Right lobe of liver (tissue), 6 donors: ENCODE results near the gene HCN3. TPM values are rescaled to one million over a fixed set of nuclear protein-coding genes. Genes with fewer than 3 reads are reported as not detected.

Experiments
- ATAC-seq, 4 donors: fragments of 200-7000 bp; cut with Tn5 transposase; one replicate each; pipeline ENCODE4 v1.9.1; 2020; ENCODE audit warnings: mild to moderate bottlenecking in 4 of 4, moderate library complexity in 4 of 4
- DNase-seq, 3 donors: peaks; one replicate each; pipeline ENCODE4 v3.0.0-alpha.2; 2020
- H3K27ac ChIP-seq, 3 donors: fragments of 200-600 bp; one replicate each; pipeline ENCODE4 v1.8.0; 2022
- H3K27me3 ChIP-seq, 2 donors: fragments of 200-600 bp; one replicate each; pipeline ENCODE4 v1.8.0; 2022
- H3K36me3 ChIP-seq, 4 donors: fragments of 200-600 bp; sonication (generic) in 1 of 4; one replicate each; pipeline versions ENCODE4 v1.5.1 to v1.8.0; 2017 to 2022; ENCODE audit warnings: control low read depth in 1 of 4
- H3K4me1 ChIP-seq, 4 donors: fragments of 200-600 bp; sonication (generic) in 1 of 4; one replicate each; pipeline versions ENCODE4 v1.5.1 to v1.8.0; 2017 to 2022; ENCODE audit warnings: control low read depth in 1 of 4
- H3K4me3 ChIP-seq, 3 donors: fragments of 200-600 bp; one replicate each; pipeline ENCODE4 v1.8.0; 2022
- H3K9me3 ChIP-seq, 4 donors: fragments of 200-600 bp; sonication (generic) in 1 of 4; one replicate each; pipeline versions ENCODE4 v1.5.1 to v1.8.0; 2017 to 2022; ENCODE audit warnings: control low read depth in 1 of 4
- POLR2A ChIP-seq: fragments of 450-650 bp; IDR thresholded peaks from one replicate; pipeline ENCODE4 v1.6.1; 2017; ENCODE audit warnings: antibody characterized with exemption, mild to moderate bottlenecking
- WGBS: methylation state at CpG from one replicate; pipeline ENCODE4 v1.1.6; 2018; ENCODE audit warnings: low coverage, low lambda C conversion rate; ENCODE audit not compliant: insufficient coverage; ENCODE audit errors: missing lambda C conversion rate; 5-methylcytosine and 5-hydroxymethylcytosine counted together
- intact Hi-C, 2 donors: fragments of 100-400 bp; cut with DNase I; formaldehyde crosslinking; loops; one replicate each; pipeline versions ENCODE4 v1.11.2 to v1.14.1; 2022
- total RNA-seq, 6 experiments: library from RNA; depleted of rRNA in 2 of 6; stranded (reverse); fragments of >200 nt in 2 of 6; fragmentation: NEBNext Ultra II Directional in 3 of 6; extraction: Animal tissue kit (Norgen Biotek cat#: 25700) in 3 of 6; gene quantifications; one replicate each; pipeline versions ENCODE4 v1.1.0 to v1.2.4, GENCODE V29; 2016 to 2023
- TF ChIP-seq, protein P1 (sequence below), 4 donors: fragments of 200-600 bp in 3 of 4; fragments of 450-650 bp in 1 of 4; IDR thresholded peaks; one replicate each; pipeline versions ENCODE4 v1.5.1 to v1.8.0; 2016 to 2022; ENCODE audit warnings: antibody characterized with exemption in 4 of 4, mild to moderate bottlenecking in 2 of 4
- donor health status: DM: no; HTN: yes; CAD: no.
- donor health status: DM: no; HTN: no; CAD: no.
- donor health status: DM: no; HTN: no; CAD: no.
- donor health status: DM: no; HTN: yes; CAD: no.
- donor health status: DM: no; HTN: yes; CAD: no.

HCN3 gene
- total RNA-seq, 6 experiments from 2014 or later = 0.56 to 1.6 (median 1.2) TPM

DNA sequence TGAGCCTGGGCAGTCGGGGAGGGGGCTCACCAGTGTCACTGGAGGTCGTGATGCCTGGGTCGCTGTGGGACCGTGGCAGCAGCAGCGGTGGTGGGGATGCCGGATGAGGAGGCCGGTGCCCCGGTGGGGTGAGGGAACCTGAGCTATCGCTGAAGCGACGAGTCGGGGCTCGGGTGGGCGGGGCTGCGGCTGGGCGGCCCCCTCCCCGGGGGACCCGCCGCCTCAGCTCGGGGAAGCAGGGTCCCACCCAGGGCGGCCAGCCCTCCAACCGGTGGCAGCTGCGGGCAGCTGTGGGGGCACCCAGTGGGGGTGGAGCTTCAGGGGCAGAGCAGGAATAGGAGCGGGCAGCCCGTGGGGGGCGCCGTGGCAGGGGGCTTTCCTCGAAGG lies 27.0 kb upstream of the HCN3 start:
- intact Hi-C loops = loop anchor here in 1 of 2 donors (5.0 kb wide), 1 partner anchor 77 kb away; no protein-coding TSS in a partner anchor
- Histone ChIP-seq H3K9me3 (no peaks in the 10 kb centered on the region), H3K36me3 (no peaks in the 10 kb centered on the region), H3K4me3 (peak overlapping the region in 1 of 3 donors; percentile 23), H3K27me3 (no peaks in the 10 kb centered on the region), H3K4me1 (peaks cover 0 to 16% (median 0%) of the 10 kb centered on the region in 4 donors), H3K27ac (peak overlapping the region in 1 of 3 donors; percentile 47)
- ATAC-seq = no peak
- 0% methylated on average over 2 of the region's 28 CpGs for WGBS
- TF ChIP-seq POLR2A = no peak
- TF ChIP-seq, protein P1, sequence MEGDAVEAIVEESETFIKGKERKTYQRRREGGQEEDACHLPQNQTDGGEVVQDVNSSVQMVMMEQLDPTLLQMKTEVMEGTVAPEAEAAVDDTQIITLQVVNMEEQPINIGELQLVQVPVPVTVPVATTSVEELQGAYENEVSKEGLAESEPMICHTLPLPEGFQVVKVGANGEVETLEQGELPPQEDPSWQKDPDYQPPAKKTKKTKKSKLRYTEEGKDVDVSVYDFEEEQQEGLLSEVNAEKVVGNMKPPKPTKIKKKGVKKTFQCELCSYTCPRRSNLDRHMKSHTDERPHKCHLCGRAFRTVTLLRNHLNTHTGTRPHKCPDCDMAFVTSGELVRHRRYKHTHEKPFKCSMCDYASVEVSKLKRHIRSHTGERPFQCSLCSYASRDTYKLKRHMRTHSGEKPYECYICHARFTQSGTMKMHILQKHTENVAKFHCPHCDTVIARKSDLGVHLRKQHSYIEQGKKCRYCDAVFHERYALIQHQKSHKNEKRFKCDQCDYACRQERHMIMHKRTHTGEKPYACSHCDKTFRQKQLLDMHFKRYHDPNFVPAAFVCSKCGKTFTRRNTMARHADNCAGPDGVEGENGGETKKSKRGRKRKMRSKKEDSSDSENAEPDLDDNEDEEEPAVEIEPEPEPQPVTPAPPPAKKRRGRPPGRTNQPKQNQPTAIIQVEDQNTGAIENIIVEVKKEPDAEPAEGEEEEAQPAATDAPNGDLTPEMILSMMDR (IDR thresholded peaks at IDR 0.05) = no peak
- no peak for DNase-seq

DNA sequence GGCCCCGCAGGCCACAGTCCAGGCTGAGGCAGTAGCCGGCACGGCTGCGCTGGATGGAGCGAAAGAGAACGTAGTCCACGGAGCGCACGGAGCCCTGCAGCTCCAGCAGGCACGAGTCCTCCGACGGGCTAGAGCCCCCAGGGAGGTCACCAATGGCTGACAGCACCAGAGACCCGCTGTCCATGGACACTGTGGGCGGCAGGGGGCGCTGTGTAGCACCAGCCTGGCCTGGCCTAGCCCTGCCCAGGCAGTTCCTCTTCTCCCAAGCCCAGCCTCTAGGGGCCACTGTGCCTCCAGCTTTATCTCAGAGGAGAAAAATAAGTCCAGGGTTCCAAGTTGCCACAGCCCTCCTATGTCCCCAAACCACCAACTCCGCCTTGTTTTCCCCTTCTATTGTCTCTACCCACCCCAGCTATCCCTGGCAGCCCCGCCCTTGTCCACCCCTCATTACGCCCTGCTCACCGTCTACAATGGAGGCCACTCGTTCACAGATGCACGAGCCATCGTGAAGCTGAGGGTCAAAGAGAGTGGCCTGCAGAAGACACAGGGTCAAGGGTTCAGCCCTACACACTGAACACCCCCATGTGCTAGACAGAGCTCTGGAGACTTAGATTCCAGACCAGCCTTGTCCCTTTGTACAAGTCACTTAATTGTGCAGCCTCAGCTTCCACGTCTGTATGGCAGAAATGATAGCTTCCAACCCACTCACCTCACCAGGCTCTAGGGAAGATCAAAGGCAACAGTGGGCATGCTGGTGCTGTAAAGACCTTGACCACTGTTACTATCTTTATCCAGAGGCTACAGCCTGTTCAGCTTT lies 26.4 kb upstream of the HCN3 start:
- H3K4me1 ChIP-seq = peaks cover 0 to 16% (median 0%) of the 10 kb centered on the region in 4 donors
- H3K9me3 ChIP-seq = no peaks in the 10 kb centered on the region
- 28% methylated on average over 7 of the region's 23 CpGs for WGBS
- peak; percentile 83 to 92 (median 87) for ATAC-seq
- peak overlapping the region in 1 of 3 donors; percentile 23 for H3K4me3 ChIP-seq
- DNase-seq = peak; percentile 93 to 94 (median 94)
- H3K27me3 ChIP-seq = no peaks in the 10 kb centered on the region
- peak overlapping the region in 1 of 3 donors; percentile 47 for H3K27ac ChIP-seq
- TF ChIP-seq POLR2A = no peak
- TF ChIP-seq, protein P1 (IDR thresholded peaks at IDR 0.05) = peak; percentile 99 to 100 (median 100)
- no peaks in the 10 kb centered on the region for H3K36me3 ChIP-seq
- intact Hi-C loops = loop anchor here in 1 of 2 donors (5.0 kb wide), 1 partner anchor 76 kb away; no protein-coding TSS in a partner anchor

DNA sequence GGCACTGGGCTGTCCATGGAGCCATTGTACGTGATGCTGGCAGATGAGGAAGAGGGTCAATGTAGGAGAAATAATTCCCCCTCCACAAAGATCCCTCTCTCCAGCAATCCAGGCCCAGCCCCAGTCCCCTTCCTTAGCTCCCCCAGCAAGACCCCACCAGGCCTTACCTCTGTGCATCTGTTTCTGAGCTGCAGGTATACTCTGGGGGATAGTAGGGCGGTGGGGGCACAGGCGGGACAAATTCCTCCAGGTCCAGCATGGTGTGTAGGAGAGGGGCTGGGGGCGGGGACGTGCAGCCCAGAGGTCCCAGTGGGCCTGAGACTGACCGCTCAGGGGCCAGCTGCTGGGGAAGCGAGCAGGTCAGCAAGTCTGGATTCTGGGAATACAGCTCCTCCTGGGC lies 25.7 kb upstream of the HCN3 start:
- 50% methylated on average over 1 of the region's 7 CpGs for WGBS
- intact Hi-C loops = loop anchor here in 1 of 2 donors (5.0 kb wide), 1 partner anchor 76 kb away; no protein-coding TSS in a partner anchor
- Histone ChIP-seq H3K36me3 (no peaks in the 10 kb centered on the region), H3K9me3 (no peaks in the 10 kb centered on the region), H3K4me3 (no peak overlapping the region), H3K4me1 (peaks cover 0 to 16% (median 0%) of the 10 kb centered on the region in 4 donors), H3K27me3 (no peaks in the 10 kb centered on the region), H3K27ac (no peak overlapping the region)
- no peak for DNase-seq
- no peak for ATAC-seq
- TF ChIP-seq, protein P1 (IDR thresholded peaks at IDR 0.05) = no peak
- TF ChIP-seq POLR2A = no peak

DNA sequence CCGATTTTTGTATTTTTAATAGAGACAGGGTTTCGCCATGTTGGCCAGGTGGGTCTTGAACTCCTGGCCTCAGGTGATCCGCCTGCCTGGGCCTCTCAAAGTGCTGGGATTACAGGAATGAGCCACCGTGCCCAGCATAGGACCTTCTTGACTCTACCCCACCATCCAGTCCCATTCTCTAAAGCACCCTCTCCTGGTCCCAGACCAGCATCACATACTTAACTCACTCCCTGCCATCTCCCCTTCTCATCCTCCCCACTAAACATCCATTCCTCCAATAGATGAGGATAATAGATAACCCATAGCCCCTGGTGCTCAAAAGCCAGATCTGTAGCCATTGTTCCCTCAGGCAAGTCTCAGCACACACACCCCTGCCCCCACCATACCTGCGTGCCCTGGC lies 24.1 kb upstream of the HCN3 start:
- ATAC-seq (no peak), DNase-seq (no peak)
- intact Hi-C loops = loop anchor here in 1 of 2 donors (5.0 kb wide), 1 partner anchor 74 kb away; no protein-coding TSS in a partner anchor
- H3K27me3 ChIP-seq = no peaks in the 10 kb centered on the region
- no peaks in the 10 kb centered on the region for H3K9me3 ChIP-seq
- no peak overlapping the region for H3K27ac ChIP-seq
- H3K36me3 ChIP-seq = peaks cover 0 to 7% (median 0%) of the 10 kb centered on the region in 4 donors
- no peak overlapping the region for H3K4me3 ChIP-seq
- WGBS = 65% methylated on average over 2 of the region's 5 CpGs
- peaks cover 0 to 16% (median 0%) of the 10 kb centered on the region in 4 donors for H3K4me1 ChIP-seq
- TF ChIP-seq, protein P1 (IDR thresholded peaks at IDR 0.05) = no peak
- no peak for TF ChIP-seq POLR2A
